Dedifferentiated amniotic fluid mesenchymal stem cell (primary cell): ENCODE measurements around the gene ZNF778.

Experiments
- DNase-seq: peaks from one replicate; pipeline ENCODE4 v3.0.0-alpha.2; 2016; ENCODE audit errors: extremely low spot score

ZNF778 gene

DNA sequence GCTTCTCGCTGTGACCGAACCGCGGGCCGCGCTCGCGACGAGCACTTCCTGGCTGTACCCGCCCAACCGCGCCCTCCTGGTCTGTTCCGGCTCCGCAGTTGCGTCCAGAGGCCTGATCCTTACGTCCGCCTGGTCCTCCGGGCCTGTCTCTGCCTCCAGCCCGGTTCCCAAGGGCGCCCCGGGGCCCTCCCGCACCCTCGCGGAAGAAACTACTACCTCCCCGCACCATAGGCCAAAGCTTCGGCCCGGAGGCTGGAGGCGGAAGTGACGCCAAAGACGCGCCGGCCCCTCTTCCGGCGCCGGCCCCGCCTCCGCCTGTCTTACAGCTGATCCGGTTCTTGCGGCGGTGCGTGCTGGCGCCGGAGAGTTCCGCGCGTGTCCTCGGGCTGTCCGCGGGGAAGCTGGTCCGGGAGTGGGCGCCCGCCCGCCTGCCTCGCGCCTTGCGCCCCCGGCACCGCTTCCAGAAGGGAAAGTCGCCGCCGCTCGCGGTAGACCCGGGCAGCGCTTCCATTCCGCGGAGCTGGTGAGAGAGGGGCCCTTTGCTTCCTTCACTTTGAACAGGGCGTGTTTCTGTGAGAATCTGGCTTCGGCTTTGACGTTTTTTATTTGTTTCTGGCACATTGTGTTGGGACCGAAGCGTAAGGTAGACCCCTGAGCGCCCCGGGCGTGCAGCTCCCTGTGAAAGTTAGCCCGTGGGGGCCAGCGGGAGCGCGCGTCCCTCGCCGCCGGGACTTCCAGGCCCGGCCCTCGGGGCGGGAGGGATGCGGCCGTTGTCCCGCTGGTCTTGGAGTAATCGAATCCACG is at the start of gene ZNF778:
TSS of gene ZNF778 (plus strand) at position 316 of the 804 bp plus-strand sequence. CDS start 3,425 bp downstream, outside the sequence.
- peak; percentile 83 for DNase-seq

DNA sequence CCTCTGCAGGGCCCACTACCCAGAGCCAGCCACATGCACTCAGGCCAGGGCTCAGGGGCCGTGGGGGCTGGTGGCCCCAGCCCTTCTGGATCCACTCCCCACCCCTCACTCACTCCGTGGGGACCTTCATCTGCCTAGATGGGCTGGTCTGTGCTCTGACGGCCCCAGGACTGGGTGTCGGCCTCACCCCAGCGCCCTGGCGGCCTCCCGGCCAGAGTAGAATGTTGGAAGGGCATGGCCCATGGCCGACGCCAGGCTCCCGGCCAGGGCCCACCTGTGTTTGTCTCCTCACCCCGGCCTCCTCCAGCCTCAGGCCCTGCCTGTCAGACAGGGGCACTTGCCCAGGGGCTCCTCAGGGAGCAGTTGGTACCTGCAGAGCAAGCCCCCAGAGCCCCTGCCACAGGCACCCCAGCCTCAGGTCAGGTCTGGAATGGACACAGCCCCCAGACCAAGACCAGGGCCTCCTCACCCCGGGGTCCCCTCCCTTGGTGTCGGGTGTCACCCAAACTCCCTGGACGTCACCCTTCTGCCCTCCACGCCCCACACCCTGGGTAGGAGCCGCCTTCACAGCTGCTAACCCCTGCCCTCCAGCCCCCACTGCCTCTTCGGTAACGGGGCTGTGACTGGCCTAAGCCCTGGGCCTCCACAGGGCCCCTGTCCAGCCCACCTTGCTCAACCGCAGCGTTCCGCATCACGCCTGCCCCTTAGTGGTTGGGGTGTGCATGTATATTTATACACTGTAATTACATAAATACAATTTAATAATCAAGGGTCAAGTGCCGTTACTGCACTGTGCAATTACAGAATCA is 48.9 kb upstream of the ZNF778 start:
- no peak for DNase-seq

DNA sequence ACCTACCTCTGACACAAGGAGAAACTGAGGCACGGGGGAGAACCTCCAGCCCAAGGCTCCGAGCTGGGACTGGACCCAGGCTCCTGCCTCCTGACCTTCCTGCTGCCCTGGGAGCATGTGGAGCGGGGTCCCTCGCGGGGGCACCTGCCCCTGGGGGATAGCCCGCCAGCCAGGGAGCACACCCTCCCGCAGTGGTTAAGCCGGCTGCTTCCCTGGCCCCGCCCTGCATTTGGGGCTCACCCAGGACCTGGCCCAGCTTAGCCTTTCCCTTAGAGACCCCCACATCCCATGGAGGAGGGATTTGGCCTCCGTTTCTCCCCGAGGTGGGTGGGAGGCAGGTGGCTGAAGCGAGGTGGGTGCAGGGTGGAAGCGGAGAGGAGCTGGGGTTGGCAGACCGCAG is 47.7 kb upstream of the ZNF778 start:
- no peak for DNase-seq

DNA sequence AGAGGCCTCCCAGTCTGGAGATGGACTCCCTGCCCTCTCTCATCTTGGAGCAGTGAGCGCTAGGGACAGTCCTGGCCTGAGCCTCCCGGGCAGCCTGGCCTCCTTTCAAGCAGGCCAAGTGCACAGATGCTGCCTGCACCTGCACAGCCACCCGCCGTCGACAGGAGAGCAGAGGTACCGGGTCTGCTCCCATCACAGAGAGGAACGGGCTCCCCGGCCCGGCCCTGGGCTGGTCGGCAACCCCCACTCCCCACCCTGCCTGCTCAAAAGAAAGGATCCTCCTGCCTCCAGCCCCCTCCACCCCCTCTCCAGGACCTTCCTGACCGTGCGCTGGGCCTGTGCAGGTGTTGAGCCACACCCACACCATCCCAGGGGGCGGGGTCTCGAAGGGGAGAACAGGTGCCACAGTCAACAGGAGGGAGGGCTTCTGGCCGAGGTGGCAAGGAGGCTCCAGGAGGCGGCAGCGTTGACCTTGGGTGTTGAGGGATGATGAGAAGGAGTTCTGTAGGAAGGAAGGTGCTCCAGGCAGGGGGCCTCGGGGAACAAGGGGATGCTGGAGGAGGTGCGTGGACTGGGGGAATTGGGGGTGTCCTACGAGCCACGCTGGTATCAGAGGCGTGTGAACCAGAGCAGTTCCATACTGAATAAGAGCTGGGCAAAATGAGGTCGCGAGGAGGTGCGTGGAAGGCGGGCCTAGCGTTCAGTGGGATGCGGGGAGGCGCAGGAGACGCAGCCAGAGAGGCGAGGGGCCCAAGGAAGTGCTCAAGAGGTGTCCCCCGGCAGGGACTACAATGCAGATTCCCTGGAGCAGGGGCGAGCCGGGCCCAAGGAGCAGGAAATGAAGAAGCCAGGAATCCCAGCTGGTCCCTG is 46.9 kb upstream of the ZNF778 start:
- DNase-seq: no peak

DNA sequence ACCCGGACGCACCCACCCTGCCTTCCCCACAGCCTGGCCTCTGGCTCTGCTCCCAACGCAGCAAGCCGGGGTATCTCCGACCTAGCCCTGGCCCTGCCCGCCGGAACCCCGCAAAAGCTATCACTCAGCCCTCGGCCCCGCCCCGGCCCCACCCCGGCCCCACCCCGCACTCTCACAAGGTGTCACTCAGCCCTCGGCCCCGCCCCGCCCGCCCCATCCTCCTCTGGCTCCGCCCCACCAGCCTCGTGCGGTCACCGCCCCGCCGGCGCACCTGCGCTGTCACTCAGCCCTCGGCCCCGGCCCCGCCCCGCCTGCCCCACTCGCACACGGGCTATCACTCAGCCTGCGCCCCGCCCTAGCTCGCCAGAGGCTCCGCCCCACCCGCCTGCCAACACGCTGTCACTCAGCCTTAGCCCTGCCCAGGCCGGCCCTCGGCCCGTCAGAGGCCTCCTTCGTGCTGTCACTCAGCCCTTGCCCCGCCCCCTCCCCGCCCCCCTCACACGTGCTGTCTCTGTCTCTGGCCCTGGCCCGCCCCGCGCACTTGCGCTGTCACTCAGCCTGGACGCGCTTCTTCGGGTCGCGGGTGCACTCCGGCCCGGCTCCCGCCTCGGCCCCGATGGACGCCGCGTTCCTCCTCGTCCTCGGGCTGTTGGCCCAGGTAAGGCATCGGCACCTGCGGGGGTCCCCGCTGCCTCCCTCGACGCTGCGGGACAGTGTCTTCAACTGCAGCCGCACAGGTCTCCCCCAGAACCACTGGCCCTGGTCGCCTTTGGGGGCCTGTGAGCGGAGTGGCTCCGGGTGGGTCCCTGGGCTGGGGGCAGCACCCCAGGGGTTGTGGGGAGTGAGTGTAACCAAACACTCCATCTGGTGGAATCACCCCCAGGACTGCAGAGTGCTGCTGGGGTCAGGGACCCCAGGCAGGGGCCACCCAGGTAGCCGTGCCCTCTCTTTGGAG is 46.0 kb upstream of the ZNF778 start, which contains the start of gene CDH15:
TSS of gene CDH15 (plus strand) at position 533 of the 955 bp plus-strand sequence. CDS start at position 617, 84 bp downstream.
- peak; percentile 64 for DNase-seq

DNA sequence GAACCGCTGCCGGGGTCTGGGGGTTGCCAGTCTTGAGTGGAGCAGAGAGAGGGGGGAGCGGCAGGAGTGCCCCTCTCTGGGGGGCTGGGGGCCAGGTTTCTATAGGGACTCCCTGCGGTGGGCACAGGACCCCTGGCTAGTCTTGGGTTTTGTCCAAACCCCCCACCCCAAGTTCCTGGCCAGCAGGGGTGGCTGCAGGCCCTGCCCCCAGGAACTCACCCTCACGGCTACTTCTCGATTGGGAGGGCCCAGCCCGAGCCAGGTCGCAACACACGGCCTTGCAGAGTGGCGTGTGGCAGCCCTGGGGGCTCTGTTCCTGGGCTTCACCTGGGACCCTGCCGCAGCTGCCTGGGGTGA is 45.4 kb upstream of the ZNF778 start:
- DNase-seq: no peak

DNA sequence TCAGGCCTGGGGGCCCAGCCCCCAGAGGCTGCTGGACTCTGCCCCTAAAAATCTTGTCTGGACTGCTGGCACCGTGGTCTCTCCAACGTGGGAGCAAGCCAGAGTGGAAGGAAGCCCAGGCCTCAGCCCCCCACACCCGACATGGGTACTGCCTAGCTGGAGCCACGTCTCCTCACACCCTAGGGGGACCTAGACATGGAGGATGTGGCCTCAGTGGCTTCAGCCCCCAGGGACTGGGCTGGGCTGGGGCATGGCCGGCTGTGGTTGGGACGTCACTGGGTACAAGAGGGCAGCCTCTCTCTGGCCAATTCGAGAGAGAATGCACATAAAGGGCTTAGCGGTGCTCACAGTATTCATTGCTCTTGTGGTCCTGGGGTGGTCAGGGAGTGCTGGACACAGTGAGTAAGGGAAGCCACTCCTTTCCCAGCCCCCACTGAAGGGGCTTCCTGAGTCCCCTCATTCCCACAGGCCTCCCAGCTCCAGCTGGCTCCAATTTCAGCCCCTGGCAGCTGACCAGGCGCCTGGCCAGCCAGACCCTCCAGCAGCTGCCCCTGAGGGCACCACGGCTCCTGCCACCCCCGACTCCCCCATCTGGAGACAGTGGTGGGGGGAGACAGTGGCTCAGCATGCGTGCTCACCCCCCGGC is 44.9 kb upstream of the ZNF778 start:
- DNase-seq: no peak

DNA sequence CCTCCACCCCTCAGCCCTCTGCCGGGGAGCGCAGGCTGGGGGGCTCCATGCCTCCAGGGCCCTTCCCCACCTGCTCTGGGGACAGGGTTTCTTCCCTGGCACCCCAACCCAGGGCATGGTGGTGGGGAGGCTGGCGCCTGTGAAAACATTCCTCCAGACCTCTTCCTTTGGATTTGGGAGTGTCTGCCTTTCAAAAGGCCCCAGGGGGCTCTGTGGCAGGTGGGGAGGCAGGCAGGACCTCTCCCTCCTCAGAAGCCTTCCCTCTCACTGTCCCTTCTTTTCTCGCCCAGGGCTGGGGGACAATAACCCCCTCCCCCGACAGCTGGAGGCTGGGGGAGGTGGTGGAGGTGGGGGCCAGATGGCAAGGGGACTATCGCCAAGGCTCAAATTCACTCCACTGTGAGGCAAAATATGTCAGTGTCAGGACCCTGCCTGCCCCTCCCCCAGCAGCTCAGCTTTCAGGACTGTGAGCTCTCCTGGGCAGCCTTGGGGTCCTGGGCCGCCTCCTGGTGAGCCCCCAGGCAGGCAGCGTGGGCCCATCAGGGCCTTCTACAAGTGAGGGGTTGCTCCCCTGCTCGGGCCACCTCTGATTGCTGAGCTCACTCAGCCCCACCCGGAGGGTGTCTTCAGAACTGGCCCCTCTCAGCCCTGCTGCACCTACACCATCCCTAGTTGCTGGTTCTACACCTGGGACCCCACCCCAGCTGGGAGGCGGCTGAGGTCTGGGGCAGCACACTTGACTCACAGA is 44.2 kb upstream of the ZNF778 start:
- no peak for DNase-seq

DNA sequence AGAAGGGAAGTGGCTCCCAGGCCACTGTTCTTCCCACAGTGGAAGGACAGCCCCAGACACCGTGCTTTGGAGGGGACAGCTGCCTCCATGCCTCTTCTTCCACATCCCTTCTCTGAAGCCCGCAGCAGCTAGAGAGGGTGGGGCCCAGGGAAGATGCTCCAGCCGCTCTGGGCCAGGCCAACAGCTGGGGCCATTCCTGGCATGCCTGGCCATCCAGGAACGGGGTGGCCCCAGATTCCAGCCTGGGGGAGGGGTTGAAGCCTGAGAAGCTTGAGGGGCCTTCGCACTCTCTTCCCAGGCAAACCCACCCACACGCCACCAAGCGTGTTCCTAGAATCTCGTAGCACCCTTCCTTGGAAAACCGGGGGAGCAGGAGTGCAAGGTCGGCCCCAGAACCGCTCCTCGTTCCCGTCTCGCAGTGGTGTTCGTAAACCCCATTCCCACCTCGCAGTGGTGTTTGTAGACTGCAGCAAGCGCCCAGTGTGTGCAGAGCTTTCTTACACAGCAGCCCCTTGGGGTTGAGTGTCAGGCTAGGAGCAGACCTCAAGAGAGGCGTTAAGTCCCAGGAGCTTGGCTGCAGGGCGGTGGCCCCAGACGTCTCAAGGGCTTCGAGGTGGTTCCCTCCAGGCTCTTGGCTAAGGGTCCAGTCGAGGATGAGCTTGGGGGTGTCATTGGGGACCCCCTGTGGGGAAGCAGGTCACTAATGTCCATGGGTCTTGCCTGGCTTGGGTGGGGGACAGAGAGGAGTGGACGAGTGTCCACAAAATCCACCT is 43.3 kb upstream of the ZNF778 start:
- DNase-seq: no peak

DNA sequence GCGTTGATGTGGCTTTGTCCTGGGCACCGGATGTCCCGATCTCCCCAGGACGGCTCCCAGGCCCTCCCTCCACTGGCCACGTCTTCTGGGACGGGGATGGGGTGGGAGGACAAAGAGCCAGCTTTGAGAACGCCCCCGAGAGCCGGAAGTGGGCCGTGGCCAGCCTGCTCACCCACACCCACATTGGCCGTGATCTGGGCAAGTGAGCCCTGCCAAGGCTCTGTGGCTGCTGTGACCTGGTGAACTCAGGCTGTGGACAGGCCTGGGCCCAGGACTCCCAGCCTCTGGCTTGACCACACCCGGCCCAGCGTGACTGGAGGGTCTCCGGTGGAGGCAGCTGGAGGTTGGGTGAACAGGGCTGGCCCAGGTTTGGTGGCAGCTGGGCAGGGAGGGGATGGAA is 42.6 kb upstream of the ZNF778 start:
- DNase-seq: no peak

DNA sequence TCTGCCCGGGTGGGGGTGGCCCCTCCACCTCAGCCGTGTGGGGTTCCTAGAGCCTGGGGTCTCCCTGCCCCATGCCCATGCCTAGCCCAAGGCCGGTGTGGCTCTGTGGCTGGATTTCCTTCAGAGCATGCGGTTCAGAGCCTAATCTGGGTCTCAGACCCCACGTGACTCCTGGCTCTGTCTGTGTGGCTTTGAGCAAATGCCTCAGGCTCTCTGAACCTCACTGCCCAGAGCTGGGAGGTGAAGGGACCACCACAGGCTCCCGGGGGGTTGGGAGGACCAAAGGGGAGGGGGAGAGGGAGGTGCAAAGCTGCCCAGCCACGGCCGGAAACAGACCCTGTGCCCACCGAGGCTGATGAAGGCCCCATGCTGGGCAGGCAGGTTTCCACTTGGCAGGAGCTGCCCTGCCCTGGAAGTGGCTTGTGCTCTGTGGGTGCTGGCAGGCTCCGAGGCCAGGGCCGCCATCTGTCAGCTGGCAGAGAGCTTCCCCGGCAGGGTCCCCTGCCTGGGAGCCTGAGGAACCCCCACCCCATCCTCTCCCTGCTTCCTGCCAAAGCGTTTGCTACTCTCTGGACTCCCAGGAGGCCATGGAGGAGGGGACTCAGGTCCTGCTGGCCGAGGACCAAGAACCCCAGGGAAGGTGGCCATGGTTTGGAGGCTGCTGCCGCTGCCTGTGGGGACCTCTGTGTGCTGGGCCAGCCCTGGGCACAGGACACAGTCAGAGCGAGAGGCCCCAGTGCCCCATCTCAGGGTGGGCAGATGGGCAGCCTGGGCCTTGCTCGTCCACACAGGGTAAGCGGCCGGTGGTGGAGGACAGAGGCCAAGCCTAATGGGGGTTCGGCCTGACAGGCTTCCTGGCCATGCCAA is 42.0 kb upstream of the ZNF778 start:
- DNase-seq: no peak

DNA sequence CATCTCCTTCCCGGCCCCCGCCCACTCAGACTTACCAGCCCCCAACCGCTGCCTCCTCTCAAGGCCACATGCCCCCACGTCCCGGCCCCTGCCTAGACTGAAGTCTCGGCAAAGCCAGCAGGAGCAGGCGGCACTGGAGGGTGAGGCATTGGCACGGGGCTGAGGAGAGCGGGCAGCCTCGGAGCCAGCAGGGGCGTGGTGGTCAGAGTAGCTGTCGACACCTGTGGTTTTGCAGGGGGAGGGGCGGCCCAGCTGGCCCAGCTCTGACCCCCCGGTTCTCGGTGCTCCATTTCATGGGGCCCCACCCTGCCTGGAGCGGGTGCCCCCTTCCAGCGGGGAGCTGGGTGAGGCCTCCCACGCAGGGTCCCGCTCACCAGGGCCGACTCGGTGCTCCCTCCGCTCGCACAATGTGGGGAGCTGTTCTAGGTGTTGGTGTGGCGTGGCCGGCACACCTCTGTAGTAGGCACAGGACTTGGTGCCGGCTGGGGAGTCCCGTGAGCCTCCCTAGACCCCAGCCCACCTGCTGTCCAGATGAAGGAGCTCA is 41.3 kb upstream of the ZNF778 start:
- DNase-seq: no peak

DNA sequence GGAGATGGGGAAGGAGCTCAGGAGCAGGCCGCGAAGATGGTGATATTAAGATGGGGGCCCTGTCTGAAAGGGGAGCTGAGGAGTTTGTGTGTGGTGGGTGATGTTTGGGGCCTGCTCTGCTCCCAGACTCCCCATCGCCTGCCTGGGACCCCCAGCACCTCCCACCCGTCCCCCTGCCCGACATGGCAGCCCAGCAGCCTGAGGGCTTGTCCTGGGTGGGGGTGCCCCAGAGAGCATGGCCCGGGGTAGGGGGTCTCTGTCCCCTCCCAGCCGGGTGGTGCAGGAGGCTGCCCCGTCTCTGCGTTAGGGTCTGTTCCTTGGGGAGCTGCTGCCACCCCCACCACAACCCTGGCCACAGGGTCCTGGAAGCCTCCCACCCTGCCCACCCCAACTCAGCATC is 40.8 kb upstream of the ZNF778 start:
- no peak for DNase-seq

DNA sequence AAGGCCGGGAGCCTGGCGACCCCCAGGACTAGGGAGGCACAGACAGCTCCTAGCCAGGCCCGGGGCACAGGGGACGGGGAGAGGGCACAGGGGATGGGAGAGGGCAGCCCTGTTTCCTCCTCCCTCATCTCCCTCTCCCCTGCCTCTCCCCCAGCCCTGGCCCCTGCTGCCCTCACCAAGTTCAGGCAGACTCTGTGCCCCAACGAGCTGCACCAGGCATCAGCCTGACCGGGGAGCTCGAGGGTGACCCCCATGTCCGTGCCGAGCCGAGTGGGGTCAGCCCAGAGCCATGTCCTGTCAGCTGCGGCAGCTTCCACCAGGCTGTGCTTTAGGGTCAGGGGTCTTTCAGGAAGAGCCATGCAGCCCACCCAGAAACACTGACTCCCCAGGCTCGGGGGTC is 40.0 kb upstream of the ZNF778 start:
- no peak for DNase-seq

DNA sequence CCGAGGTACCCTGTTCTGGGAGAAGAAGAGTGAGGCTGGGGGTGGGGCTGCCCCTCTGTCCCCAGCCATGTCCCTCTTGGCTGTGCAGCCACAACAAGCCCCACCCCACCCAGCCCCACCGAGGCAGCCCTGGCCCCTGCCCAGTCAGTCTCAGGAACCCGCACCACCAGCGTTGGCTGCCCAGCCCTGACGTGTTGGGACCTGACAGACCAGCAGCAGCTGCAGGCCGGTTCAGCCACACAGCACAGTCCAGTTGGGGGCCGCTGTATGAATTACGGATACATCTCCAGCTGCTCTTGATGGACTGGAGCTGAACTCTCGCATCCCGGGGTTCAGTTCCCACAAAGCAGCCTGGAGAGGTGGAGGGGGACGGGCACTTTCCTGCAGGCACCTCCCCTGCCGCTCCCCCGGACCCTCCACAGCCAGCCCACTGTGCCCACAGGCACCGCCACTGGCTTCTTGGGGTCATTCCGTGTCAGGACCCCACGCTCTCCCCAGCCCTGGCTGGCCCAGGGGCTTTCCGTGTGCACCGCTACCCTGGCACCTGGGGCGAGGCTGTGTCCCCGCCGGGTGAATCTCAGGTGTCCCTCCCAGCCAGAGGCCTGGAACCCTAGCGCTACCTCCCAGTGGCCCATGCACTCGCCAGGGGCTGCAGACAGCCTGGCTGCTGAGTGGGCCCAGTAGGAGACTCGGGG is 38.9 kb upstream of the ZNF778 start:
- DNase-seq: no peak

DNA sequence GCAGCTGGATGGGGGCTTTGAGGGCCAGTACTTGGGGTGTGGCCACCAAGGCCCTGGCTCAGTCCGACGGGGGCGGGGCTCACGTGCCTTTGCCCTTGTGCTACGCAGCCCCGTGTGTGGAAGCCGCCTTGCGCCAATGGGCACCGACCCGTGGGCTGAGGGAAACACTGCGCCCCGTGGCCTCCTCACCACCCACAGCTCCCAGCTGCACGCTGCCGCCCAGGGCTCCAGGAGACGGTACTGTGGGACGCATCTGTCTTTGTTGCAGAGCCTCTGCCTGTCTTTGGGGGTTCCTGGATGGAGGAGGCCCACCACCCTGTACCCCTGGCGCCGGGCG is 38.4 kb upstream of the ZNF778 start:
- DNase-seq: no peak

DNA sequence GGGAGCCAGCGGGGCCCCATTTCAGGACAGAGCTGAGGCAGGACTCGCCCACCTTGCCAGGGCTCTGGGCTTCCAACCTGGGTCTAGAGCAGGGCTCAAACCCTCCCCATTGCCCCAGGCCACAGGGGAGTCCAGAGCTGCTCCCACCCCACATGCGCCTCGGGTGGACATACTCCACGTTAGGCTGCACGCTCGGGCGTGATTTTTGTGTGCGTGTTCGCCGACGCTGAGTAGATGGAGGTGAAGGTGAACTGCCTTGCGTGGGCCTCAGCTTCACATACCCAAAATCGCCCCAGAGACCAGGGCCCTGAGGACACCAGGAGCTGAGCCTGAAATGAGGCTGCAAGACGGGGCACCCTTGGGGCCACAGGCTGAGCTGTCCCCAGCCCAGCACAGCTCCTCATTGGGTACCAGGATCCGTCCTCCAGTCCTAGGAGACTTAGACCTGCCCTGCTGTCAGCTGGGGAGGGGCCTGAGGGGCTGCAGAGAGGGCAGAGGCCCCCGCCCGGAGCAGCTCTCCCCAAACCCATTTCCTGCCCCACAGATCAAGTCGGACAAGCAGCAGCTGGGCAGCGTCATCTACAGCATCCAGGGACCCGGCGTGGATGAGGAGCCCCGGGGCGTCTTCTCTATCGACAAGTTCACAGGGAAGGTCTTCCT is 37.7 kb upstream of the ZNF778 start:
- no peak for DNase-seq
